Fibroblast of mammary gland (primary cell): ENCODE results near the gene VWDE.

Experiments
- DNase-seq: peaks from one replicate; pipeline ENCODE4 v3.0.0-alpha.2; 2010; ENCODE audit warnings: low read depth
- H3K4me3 ChIP-seq: 2 replicates; pipeline ENCODE4 v1.5.1; 2011; ENCODE audit warnings: low read depth, mild to moderate bottlenecking, low read length, moderate library complexity; ENCODE audit not compliant: control insufficient read depth
- TF ChIP-seq, protein P1 (sequence below): conservative IDR thresholded peaks from 2 replicates; pipeline ENCODE4 v1.5.1; 2011; ENCODE audit warnings: low read depth, low read length, inconsistent platforms; ENCODE audit not compliant: control insufficient read depth, insufficient read depth

Gene VWDE

DNA sequence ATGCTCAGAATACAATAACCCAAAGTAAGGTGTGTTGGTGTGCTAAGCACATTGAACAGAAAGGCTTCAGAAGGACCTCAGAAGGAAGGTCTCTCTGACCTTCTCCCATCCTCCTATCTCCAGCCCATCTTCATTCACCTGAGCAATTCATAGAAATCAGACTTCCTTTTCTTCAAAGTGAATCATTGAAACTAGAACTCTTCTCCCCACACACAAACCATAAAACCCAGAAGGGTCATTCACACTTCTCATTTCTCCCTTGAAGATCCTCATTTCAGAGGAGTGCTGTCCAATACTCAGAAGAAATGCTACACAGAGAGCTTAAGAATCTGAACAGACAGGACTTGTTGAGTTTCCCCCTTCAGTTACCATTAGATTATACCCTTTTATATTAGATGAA lies 89.5 kb downstream of the VWDE start:
- no peak overlapping the region for H3K4me3 ChIP-seq
- TF ChIP-seq, protein P1, sequence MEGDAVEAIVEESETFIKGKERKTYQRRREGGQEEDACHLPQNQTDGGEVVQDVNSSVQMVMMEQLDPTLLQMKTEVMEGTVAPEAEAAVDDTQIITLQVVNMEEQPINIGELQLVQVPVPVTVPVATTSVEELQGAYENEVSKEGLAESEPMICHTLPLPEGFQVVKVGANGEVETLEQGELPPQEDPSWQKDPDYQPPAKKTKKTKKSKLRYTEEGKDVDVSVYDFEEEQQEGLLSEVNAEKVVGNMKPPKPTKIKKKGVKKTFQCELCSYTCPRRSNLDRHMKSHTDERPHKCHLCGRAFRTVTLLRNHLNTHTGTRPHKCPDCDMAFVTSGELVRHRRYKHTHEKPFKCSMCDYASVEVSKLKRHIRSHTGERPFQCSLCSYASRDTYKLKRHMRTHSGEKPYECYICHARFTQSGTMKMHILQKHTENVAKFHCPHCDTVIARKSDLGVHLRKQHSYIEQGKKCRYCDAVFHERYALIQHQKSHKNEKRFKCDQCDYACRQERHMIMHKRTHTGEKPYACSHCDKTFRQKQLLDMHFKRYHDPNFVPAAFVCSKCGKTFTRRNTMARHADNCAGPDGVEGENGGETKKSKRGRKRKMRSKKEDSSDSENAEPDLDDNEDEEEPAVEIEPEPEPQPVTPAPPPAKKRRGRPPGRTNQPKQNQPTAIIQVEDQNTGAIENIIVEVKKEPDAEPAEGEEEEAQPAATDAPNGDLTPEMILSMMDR, result no peak
- no peak for DNase-seq

DNA sequence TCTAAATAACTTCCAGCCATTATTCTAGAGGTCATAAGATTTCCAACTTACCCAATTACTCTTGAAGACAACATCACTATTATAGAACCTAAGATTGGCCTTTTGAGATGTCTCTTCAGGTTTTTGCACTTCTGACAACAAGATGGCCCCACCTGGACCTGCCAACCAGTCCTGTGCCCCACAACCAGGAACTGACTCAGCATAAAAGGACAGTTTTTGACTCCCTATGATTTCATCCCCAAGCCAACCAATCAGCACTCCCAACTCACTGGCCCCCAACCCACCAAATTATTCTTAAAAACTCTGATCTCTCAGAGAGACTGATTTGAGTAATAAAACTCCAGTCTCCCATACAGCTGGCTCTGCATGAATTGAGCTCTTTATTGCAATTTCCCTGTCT lies 98.2 kb downstream of the VWDE start:
- no peak for DNase-seq
- TF ChIP-seq, protein P1, result no peak
- H3K4me3 ChIP-seq, result no peak overlapping the region

DNA sequence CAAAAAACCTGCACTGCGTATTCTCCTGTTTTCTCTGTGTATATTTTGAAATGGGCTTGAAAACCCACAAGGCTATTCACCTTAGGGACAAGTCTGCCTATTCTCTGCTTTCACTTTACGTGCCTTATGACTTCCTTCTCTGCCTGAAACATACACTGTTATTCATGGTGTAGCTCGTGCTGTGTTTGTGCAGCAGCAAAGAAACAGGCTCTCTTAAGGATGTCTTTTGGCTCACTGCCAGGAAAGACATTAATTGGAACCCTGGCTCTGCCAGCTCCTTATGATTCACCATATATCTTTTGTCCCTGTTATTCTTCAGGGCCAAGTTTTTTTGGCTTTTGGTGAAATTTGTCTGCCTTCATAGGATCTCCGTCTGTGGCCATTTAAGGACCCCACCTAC lies 100.2 kb downstream of the VWDE start:
- no peak for DNase-seq
- H3K4me3 ChIP-seq, result no peak overlapping the region
- TF ChIP-seq, protein P1, result no peak

DNA sequence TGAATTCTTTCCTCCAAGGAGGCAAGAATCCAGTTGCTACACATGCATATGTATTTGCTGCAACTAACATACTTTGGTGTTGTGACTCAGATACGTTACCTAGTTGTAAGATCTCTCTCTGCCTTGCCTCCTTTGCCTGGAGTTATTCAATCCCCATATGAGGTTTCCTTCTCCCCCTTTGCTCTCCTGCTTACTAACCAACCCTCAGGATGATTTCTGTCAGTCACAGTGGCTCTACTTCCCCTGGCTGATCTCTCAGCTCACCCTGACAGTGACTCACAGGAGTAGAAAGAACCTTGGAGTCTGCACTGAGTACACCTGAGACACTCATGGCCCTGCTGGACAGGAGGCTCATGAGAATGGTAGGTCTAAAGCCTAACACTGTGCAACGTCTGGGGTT lies 100.6 kb downstream of the VWDE start:
- TF ChIP-seq, protein P1, result no peak
- no peak overlapping the region for H3K4me3 ChIP-seq
- DNase-seq, result no peak

DNA sequence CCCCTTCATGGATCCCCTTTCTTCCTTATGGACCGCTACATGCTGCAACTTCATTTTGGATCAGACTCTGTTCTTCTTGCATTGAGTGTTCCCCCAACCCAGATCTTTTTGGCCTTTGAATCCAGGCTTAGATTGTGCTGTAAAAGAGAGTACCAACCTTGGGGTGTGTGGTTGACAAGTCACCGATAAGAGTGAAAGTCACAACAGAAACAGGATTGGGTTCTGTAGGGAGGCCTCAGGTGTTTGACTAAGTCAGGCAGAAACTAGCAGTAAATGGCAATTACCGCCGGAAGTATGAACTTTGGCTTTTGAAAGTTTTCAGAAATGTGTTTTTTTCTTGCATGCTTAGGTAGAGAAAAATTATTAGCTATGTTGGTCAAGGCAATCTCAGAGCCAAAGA lies 103.2 kb downstream of the VWDE start:
- DNase-seq, result no peak
- H3K4me3 ChIP-seq, result no peak overlapping the region
- TF ChIP-seq, protein P1, result no peak

DNA sequence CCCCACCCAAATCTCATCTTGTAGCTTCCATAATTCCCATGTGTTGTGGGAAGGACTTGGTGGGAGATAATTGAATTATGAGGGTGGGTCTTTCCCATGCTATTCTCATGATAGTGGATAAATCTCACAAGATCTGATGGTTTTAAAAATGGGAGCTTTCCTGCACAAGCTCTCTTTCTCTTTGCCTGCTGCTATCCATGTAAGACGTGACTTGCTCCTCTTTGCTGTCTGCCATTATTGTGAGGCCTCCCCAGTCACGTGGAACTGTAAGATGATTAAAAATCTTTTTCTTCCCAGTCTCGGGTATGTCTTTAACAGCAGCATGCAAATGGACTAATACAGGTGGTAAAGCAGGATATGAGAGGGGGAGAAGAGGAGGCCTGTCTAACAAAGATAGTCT lies 104.3 kb downstream of the VWDE start:
- H3K4me3 ChIP-seq, result no peak overlapping the region
- DNase-seq, result no peak
- TF ChIP-seq, protein P1, result no peak

DNA sequence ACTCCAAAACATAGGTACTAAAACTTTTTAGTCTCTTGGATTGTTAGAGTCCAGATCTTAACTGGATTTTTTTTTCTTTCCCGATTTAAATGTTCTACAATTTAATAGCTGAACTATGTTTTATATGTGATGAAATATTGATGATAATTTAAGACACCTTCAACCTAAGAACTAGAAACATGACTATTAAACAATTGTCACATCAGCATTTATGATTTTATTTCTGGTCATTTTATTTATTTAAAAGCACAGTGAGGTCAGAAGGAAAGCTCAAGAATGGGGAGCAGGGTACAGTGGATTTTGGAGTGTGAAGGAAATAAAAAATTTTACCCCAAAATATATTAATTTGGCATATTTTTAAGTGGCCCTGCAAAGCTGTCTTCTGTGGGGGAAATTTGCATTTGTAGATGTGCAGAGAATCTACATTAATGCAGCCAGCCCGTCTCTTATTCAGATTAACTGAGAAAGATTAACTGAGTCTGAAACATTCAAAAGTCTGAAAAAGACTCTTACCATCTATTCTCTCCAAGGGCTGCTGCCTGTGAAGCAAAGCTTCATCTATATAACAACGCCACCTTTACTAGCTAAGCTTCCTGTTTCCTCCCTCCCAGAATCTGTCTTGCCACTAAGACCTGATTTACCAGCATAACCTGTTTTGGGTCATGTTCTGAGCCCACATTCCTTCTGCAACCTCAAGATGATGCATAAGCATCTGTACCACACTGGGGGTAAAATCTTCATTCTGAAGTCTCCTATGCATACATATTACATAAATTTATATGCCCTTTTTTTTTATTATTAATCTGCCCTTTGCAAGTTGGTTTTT lies 106.2 kb downstream of the VWDE start:
- no peak overlapping the region for H3K4me3 ChIP-seq
- no peak for DNase-seq

More for the DNA sequence above, 106.2 kb downstream of the VWDE start:
- TF ChIP-seq, protein P1, result no peak
